Esophagus muscularis mucosa (tissue), 3 donors: Measurements from ENCODE around the gene GABPB2.

ENCODE experiments used
- POLR2A ChIP-seq: fragments of 450-650 bp; IDR thresholded peaks from one replicate; pipeline ENCODE4 v1.6.1; 2017; ENCODE audit warnings: antibody characterized with exemption, moderate library complexity, mild to moderate bottlenecking, low read depth
- POLR2AphosphoS5 ChIP-seq, 2 donors: sonication (generic); formaldehyde crosslinking; IDR thresholded peaks; one replicate each; pipeline ENCODE4 v1.6.1; 2017; ENCODE audit warnings: antibody characterized with exemption in 2 of 2
- TF ChIP-seq, protein P1 (sequence below), 3 experiments: fragments of 200-600 bp in 2 of 3; fragments of 450-650 bp in 1 of 3; sonication (generic) in 2 of 3; IDR thresholded peaks; one replicate each; pipeline ENCODE4 v1.5.1; 2017 to 2019; ENCODE audit warnings: antibody characterized with exemption in 3 of 3, mild to moderate bottlenecking in 2 of 3, moderate library complexity in 1 of 3

DNA sequence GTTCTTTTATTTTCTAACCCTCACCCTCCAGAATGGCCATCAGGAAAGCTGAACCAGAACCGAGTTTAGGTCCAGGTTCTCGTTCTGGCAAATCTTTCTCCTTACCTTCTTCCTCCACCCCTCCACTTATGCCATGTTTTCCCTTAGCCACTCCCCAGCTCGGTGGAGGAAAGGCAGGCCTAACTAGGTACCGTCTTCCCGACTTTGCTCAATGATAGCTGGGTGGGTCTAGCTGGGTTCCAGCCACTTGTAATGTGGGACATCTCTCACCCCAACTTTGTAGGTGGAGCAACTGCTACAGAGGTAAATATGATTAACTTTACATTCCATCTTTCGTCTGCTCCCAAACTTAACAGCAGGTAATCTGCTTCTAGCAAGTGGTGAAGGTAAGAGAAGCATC lies 33.5 kb upstream of the GABPB2 start:
- TF ChIP-seq POLR2AphosphoS5 (IDR thresholded peaks at IDR 0.05) (no peak), POLR2A (no peak)
- TF ChIP-seq, protein P1, sequence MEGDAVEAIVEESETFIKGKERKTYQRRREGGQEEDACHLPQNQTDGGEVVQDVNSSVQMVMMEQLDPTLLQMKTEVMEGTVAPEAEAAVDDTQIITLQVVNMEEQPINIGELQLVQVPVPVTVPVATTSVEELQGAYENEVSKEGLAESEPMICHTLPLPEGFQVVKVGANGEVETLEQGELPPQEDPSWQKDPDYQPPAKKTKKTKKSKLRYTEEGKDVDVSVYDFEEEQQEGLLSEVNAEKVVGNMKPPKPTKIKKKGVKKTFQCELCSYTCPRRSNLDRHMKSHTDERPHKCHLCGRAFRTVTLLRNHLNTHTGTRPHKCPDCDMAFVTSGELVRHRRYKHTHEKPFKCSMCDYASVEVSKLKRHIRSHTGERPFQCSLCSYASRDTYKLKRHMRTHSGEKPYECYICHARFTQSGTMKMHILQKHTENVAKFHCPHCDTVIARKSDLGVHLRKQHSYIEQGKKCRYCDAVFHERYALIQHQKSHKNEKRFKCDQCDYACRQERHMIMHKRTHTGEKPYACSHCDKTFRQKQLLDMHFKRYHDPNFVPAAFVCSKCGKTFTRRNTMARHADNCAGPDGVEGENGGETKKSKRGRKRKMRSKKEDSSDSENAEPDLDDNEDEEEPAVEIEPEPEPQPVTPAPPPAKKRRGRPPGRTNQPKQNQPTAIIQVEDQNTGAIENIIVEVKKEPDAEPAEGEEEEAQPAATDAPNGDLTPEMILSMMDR (IDR thresholded peaks at IDR 0.05) = no peak
